ENCODE data around the gene MICU1. TPM values are rescaled to one million over a fixed set of nuclear protein-coding genes. Genes with fewer than 3 reads are reported as not detected.
A peak's percentile ranks its signal among the peaks of the same experiment; 100 is the strongest.

Gene MICU1
- total and polyA plus RNA-seq, 2 of the 13 experiments (the other 11 are each of a cell fraction or from before 2014, with no cell fraction given), result 32.5 to 56.1 TPM

DNA sequence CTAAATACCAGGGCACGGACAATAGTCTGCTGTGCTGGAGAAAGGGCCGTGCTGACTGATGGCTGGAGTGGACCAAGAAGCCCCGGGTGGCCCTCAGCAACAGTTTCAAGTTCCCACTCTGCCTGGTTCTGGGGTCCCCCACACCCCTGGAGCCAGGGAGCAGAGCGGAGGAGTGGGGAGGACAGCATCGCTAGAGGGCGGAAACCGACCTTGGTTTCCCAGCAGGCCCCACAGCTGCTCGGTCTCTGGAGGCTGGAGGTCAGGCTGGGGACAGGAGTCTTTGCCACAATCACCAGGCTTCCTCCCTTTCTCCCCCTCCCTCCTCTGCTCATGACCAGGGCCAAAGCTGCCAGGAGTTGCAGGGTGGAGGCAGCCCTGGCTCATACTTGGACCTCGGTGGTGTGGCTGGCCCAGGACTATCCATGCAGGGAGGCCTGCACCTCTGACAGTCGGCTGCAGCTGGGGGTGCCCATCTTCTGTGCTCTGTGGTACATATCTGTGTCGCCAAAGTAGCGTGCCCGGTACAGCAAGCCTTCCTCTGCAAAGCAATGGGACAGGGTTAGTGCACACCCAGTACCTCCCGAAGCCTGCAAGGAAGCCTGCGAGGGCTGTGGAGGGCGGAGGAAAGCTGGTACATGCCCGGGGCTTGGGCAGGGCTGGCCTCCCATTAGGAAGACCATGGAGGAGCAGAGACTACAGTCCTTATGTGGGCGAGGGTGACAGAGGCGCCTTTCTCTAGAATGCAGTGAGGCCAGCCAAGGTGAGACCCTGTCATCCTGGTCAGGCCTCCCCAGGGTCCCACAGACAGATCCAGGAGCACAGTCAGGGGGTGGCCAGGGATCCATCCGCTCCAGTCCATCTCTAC lies 290.3 kb downstream of the MICU1 start (continued):
- TF ChIP-seq, protein P1, sequence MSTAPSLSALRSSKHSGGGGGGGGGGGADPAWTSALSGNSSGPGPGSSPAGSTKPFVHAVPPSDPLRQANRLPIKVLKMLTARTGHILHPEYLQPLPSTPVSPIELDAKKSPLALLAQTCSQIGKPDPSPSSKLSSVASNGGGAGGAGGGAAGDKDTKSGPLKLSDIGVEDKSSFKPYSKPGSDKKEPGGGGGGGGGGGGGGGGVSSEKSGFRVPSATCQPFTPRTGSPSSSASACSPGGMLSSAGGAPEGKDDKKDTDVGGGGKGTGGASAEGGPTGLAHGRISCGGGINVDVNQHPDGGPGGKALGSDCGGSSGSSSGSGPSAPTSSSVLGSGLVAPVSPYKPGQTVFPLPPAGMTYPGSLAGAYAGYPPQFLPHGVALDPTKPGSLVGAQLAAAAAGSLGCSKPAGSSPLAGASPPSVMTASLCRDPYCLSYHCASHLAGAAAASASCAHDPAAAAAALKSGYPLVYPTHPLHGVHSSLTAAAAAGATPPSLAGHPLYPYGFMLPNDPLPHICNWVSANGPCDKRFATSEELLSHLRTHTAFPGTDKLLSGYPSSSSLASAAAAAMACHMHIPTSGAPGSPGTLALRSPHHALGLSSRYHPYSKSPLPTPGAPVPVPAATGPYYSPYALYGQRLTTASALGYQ (CRISPR knock-in tag; IDR thresholded peaks at IDR 0.05), result no peak
- TF ChIP-seq MAFF (IDR thresholded peaks at IDR 0.05; ENCODE audit: low read depth, low read length) (no peak), MTA1 (CRISPR knock-in tag; IDR thresholded peaks at IDR 0.05; ENCODE audit: borderline replicate concordance) (no peak), PAWR (CRISPR knock-in tag; IDR thresholded peaks at IDR 0.05; ENCODE audit: borderline replicate concordance) (no peak), SRSF9 (IDR thresholded peaks at IDR 0.05; ENCODE audit: borderline replicate concordance, insufficient read depth, low read depth, low read length, poor library complexity, severe bottlenecking) (no peak), MEF2D (CRISPR knock-in tag; IDR thresholded peaks at IDR 0.05) (no peak), SMYD3 (CRISPR knock-in tag; IDR thresholded peaks at IDR 0.05) (no peak), HMGA1 (CRISPR knock-in tag; conservative IDR thresholded peaks at IDR 0.05) (no peak), NR2F6 (IDR thresholded peaks at IDR 0.05) (no peak), NR2F6 (CRISPR knock-in tag; IDR thresholded peaks at IDR 0.05) (no peak), ZSCAN9 (CRISPR knock-in tag; IDR thresholded peaks at IDR 0.05; ENCODE audit: borderline replicate concordance) (no peak), ZNF33B (CRISPR knock-in tag; IDR thresholded peaks at IDR 0.05) (no peak), ZNF670 (CRISPR knock-in tag; IDR thresholded peaks at IDR 0.05; ENCODE audit: borderline replicate concordance) (no peak)
- TF ChIP-seq, protein P2, sequence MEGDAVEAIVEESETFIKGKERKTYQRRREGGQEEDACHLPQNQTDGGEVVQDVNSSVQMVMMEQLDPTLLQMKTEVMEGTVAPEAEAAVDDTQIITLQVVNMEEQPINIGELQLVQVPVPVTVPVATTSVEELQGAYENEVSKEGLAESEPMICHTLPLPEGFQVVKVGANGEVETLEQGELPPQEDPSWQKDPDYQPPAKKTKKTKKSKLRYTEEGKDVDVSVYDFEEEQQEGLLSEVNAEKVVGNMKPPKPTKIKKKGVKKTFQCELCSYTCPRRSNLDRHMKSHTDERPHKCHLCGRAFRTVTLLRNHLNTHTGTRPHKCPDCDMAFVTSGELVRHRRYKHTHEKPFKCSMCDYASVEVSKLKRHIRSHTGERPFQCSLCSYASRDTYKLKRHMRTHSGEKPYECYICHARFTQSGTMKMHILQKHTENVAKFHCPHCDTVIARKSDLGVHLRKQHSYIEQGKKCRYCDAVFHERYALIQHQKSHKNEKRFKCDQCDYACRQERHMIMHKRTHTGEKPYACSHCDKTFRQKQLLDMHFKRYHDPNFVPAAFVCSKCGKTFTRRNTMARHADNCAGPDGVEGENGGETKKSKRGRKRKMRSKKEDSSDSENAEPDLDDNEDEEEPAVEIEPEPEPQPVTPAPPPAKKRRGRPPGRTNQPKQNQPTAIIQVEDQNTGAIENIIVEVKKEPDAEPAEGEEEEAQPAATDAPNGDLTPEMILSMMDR (CRISPR knock-in tag; IDR thresholded peaks at IDR 0.05), result peak; percentile 19; the same call in 1 of the 2 replicates
- TF ChIP-seq, protein P3, sequence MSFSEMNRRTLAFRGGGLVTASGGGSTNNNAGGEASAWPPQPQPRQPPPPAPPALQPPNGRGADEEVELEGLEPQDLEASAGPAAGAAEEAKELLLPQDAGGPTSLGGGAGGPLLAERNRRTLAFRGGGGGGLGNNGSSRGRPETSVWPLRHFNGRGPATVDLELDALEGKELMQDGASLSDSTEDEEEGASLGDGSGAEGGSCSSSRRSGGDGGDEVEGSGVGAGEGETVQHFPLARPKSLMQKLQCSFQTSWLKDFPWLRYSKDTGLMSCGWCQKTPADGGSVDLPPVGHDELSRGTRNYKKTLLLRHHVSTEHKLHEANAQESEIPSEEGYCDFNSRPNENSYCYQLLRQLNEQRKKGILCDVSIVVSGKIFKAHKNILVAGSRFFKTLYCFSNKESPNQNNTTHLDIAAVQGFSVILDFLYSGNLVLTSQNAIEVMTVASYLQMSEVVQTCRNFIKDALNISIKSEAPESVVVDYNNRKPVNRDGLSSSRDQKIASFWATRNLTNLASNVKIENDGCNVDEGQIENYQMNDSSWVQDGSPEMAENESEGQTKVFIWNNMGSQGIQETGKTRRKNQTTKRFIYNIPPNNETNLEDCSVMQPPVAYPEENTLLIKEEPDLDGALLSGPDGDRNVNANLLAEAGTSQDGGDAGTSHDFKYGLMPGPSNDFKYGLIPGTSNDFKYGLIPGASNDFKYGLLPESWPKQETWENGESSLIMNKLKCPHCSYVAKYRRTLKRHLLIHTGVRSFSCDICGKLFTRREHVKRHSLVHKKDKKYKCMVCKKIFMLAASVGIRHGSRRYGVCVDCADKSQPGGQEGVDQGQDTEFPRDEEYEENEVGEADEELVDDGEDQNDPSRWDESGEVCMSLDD (CRISPR knock-in tag; IDR thresholded peaks at IDR 0.05; ENCODE audit: borderline replicate concordance), result 0 out of 2 replicates have a peak, but pooled peaks have one; percentile 31
- TF ChIP-seq, protein P4, sequence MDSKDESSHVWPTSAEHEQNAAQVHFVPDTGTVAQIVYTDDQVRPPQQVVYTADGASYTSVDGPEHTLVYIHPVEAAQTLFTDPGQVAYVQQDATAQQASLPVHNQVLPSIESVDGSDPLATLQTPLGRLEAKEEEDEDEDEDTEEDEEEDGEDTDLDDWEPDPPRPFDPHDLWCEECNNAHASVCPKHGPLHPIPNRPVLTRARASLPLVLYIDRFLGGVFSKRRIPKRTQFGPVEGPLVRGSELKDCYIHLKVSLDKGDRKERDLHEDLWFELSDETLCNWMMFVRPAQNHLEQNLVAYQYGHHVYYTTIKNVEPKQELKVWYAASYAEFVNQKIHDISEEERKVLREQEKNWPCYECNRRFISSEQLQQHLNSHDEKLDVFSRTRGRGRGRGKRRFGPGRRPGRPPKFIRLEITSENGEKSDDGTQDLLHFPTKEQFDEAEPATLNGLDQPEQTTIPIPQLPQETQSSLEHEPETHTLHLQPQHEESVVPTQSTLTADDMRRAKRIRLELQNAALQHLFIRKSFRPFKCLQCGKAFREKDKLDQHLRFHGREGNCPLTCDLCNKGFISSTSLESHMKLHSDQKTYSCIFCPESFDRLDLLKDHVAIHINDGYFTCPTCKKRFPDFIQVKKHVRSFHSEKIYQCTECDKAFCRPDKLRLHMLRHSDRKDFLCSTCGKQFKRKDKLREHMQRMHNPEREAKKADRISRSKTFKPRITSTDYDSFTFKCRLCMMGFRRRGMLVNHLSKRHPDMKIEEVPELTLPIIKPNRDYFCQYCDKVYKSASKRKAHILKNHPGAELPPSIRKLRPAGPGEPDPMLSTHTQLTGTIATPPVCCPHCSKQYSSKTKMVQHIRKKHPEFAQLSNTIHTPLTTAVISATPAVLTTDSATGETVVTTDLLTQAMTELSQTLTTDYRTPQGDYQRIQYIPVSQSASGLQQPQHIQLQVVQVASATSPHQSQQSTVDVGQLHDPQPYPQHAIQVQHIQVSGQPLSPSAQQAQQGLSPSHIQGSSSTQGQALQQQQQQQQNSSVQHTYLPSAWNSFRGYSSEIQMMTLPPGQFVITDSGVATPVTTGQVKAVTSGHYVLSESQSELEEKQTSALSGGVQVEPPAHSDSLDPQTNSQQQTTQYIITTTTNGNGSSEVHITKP (CRISPR knock-in tag; IDR thresholded peaks at IDR 0.05; ENCODE audit: low read depth), result no peak

Data from HepG2 (cell line).